Brain microvascular endothelial cell (primary cell): ENCODE data around the gene STX11.
"Not testable (repeated sequence)": the region's sequence is repeated elsewhere in the genome, so short reads cannot be mapped to it uniquely, and the experiment has no call there.

ENCODE experiments used
- DNase-seq: peaks from one replicate; pipeline ENCODE4 v3.0.0-alpha.2; 2020
- H3K27ac ChIP-seq: fragments of 250-450 bp; sonication (Bioruptor Pico); 2 replicates; pipeline ENCODE4 v1.5.1; 2020; ENCODE audit warnings: mild to moderate bottlenecking, moderate library complexity
- H3K27me3 ChIP-seq: fragments of 250-450 bp; sonication (Bioruptor Pico); replicated peaks from 2 replicates; pipeline ENCODE4 v1.5.1; 2020; ENCODE audit warnings: mild to moderate bottlenecking
- H3K36me3 ChIP-seq: fragments of 250-450 bp; sonication (Bioruptor Pico); replicated peaks from 2 replicates; pipeline ENCODE4 v1.5.1; 2020; ENCODE audit warnings: mild to moderate bottlenecking
- H3K4me3 ChIP-seq: 2 replicates; pipeline ENCODE4 v1.5.1; 2011; ENCODE audit warnings: low read depth, mild to moderate bottlenecking, control low read depth, low read length, moderate library complexity
- CTCF ChIP-seq: IDR thresholded peaks from 2 replicates; pipeline ENCODE4 v1.5.1; 2011; ENCODE audit warnings: low read depth, mild to moderate bottlenecking, moderate library complexity, low read length, control low read depth, inconsistent platforms; ENCODE audit errors: missing control alignments
- in situ Hi-C: cut with HindIII; loops from 2 replicates; pipeline ENCODE4 v1.10.0; 2017; ENCODE audit warnings: low sequenced_read_pairs, low pct_ligation_motif_present

Gene STX11

GRCh38 chr6:144174006-144174405, 23.7 kb downstream of the STX11 start:
- H3K27ac ChIP-seq, result no peak overlapping the region
- no peak for DNase-seq
- H3K4me3 ChIP-seq, result no peak overlapping the region
- H3K27me3 ChIP-seq, result no peaks in the 10 kb centered on the region
- no peaks in the 10 kb centered on the region for H3K36me3 ChIP-seq
- in situ Hi-C loops, result no loop called here
- TF ChIP-seq CTCF, result no peak

GRCh38 chr6:144176043-144176442, 25.7 kb downstream of the STX11 start:
- Histone ChIP-seq H3K36me3 (no peaks in the 10 kb centered on the region), H3K27ac (no peak overlapping the region), H3K4me3 (no peak overlapping the region), H3K27me3 (no peaks in the 10 kb centered on the region)
- in situ Hi-C loops, result no loop called here
- no peak for DNase-seq
- TF ChIP-seq CTCF, result no peak

- Histone ChIP-seq H3K27me3 (no peaks in the 10 kb centered on the region), H3K36me3 (no peaks in the 10 kb centered on the region), H3K27ac (no peak overlapping the region), H3K4me3 (no peak overlapping the region)
- no peak for TF ChIP-seq CTCF
- in situ Hi-C loops, result no loop called here
- DNase-seq, result no peak
Measured at GRCh38 chr6:144177726-144178125, 27.4 kb downstream of the STX11 start.

- no peaks in the 10 kb centered on the region for H3K27me3 ChIP-seq
- no peak overlapping the region for H3K27ac ChIP-seq
- in situ Hi-C loops, result no loop called here
- no peak for TF ChIP-seq CTCF
- H3K4me3 ChIP-seq, result no peak overlapping the region
- no peaks in the 10 kb centered on the region for H3K36me3 ChIP-seq
- DNase-seq, result no peak
Measured at GRCh38 chr6:144178323-144178722, 28.0 kb downstream of the STX11 start.

- H3K36me3 ChIP-seq, result no peaks in the 10 kb centered on the region
- no peak overlapping the region for H3K4me3 ChIP-seq
- in situ Hi-C loops, result no loop called here
- no peak for TF ChIP-seq CTCF
- no peak for DNase-seq
- H3K27me3 ChIP-seq, result no peaks in the 10 kb centered on the region
- no peak overlapping the region for H3K27ac ChIP-seq
Measured at GRCh38 chr6:144179237-144179636, 28.9 kb downstream of the STX11 start.

GRCh38 chr6:144179828-144180227, 29.5 kb downstream of the STX11 start:
- no peak overlapping the region for H3K4me3 ChIP-seq
- no peaks in the 10 kb centered on the region for H3K36me3 ChIP-seq
- no peak for DNase-seq
- no peak overlapping the region for H3K27ac ChIP-seq
- in situ Hi-C loops, result no loop called here
- H3K27me3 ChIP-seq, result no peaks in the 10 kb centered on the region
- no peak for TF ChIP-seq CTCF

GRCh38 chr6:144180354-144180753, 30.0 kb downstream of the STX11 start:
- in situ Hi-C loops, H3K27ac ChIP-seq, H3K36me3 ChIP-seq, H3K4me3 ChIP-seq, H3K27me3 ChIP-seq, DNase-seq: not testable (repeated sequence)
